Spleen (tissue), 11 donors: ENCODE results near the gene AGRN. TPM values are rescaled to one million over a fixed set of nuclear protein-coding genes. Genes with fewer than 3 reads are reported as not detected.

Experiments used
- DNase-seq: peaks from one replicate; pipeline ENCODE4 v3.0.0-alpha.2; 2020
- H3K27ac ChIP-seq, 8 donors: fragments of 200-600 bp; sonication (generic) in 7 of 8; 1 replicate in 4 of 8; 2 replicates in 4 of 8; pipeline versions ENCODE4 v1.5.0 to v1.8.0; 2016 to 2021; ENCODE audit warnings: inconsistent platforms in 4 of 8, mild to moderate bottlenecking in 4 of 8, moderate library complexity in 1 of 8
- H3K27me3 ChIP-seq, 7 donors: fragments of 200-600 bp; sonication (generic) in 6 of 7; replicated peaks in 1 of 7; 1 replicate in 4 of 7; 2 replicates in 3 of 7; pipeline versions ENCODE4 v1.5.0 to v1.8.0; 2016 to 2021; ENCODE audit warnings: inconsistent platforms in 3 of 7, mild to moderate bottlenecking in 1 of 7
- H3K36me3 ChIP-seq, 6 donors: fragments of 200-600 bp; sonication (generic) in 5 of 6; 1 replicate in 4 of 6; 2 replicates in 2 of 6; pipeline versions ENCODE4 v1.5.0 to v1.8.0; 2016 to 2021; ENCODE audit warnings: inconsistent platforms in 2 of 6
- H3K4me1 ChIP-seq, 6 donors: fragments of 200-600 bp; sonication (generic) in 5 of 6; 1 replicate in 3 of 6; 2 replicates in 3 of 6; pipeline versions ENCODE4 v1.5.0 to v1.8.0; 2016 to 2021; ENCODE audit warnings: inconsistent platforms in 3 of 6
- H3K4me3 ChIP-seq, 8 donors: fragments of 200-600 bp; sonication (generic) in 7 of 8; 1 replicate in 4 of 8; 2 replicates in 4 of 8; pipeline versions ENCODE4 v1.5.0 to v1.8.0; 2016 to 2021; ENCODE audit warnings: inconsistent platforms in 4 of 8, mild to moderate bottlenecking in 4 of 8, moderate library complexity in 2 of 8
- H3K9me3 ChIP-seq, 8 donors: fragments of 200-600 bp; sonication (generic) in 7 of 8; 1 replicate in 4 of 8; 2 replicates in 4 of 8; pipeline versions ENCODE4 v1.5.0 to v1.8.0; 2016 to 2021; ENCODE audit warnings: inconsistent platforms in 4 of 8
- CTCF ChIP-seq, 11 experiments: fragments of 200-600 bp in 7 of 11; fragments of 450-650 bp in 4 of 11; sonication (generic) in 4 of 11; IDR thresholded peaks in 8 of 11; conservative IDR thresholded peaks in 3 of 11; 1 replicate in 7 of 11; 2 replicates in 4 of 11; pipeline versions ENCODE4 v1.4.0 to v1.8.0; 2016 to 2021; ENCODE audit warnings: antibody characterized with exemption in 11 of 11, inconsistent platforms in 4 of 11, mild to moderate bottlenecking in 1 of 11
- POLR2A ChIP-seq, 3 donors: fragments of 450-650 bp; IDR thresholded peaks; one replicate each; pipeline ENCODE4 v1.5.1; 2017; ENCODE audit warnings: antibody characterized with exemption in 3 of 3, mild to moderate bottlenecking in 1 of 3
- POLR2AphosphoS5 ChIP-seq, 3 donors: sonication (generic); formaldehyde crosslinking; IDR thresholded peaks; one replicate each; pipeline ENCODE4 v1.5.1; 2017; ENCODE audit warnings: antibody characterized with exemption in 3 of 3
- WGBS, 5 donors: extraction: QIAGEN DNeasy Blood & Tissue Kit in 3 of 5; methylation state at CpG; one replicate each; pipeline versions ENCODE4 v1.1.5 to v1.1.7; 2013 to 2018; 5-methylcytosine and 5-hydroxymethylcytosine counted together
- intact Hi-C: fragments of 100-400 bp; cut with DNase I; formaldehyde crosslinking; loops from one replicate; pipeline ENCODE4 v1.15.0; 2023; ENCODE audit warnings: low total_unique reads
- polyA plus RNA-seq, 3 donors: library from polyadenylated mRNA; stranded (reverse); fragments of 200-250 nt; gene quantifications; one replicate each; pipeline ENCODE4 v1.2.1, GENCODE V29; 2013
- total RNA-seq, 7 donors: library from RNA; depleted of rRNA in 3 of 7; stranded (reverse); fragments of >200 nt in 3 of 7; fragmentation: NEBNext Ultra II Directional in 4 of 7; extraction: Animal tissue kit (Norgen Biotek cat#: 25700) in 4 of 7; gene quantifications; one replicate each; pipeline versions ENCODE4 v1.1.0 to v1.2.1, GENCODE V29; 2016 to 2021
- donor health status: healthy with polysubstance abuse.
- donor health status: DM: no; HTN: no; CAD: no; lungs with moderate emphysema.
- donor health status: DM: no; HTN: no; CAD: no.
- donor health status: Bipolar disorder and iron deficiency.
- donor health status: healthy.
- donor health status: DM: no; HTN: no; CAD: no.
- donor health status: DM: yes; HTN: yes; CAD: no.

Gene AGRN
- total and polyA plus RNA-seq, 10 donors = 4.6 to 27.2 (median 14.5) TPM

- Histone ChIP-seq H3K27ac (no peak overlapping the region), H3K27me3 (peaks cover 7 to 78% (median 40%) of the 10 kb centered on the region in 7 donors), H3K9me3 (no peaks in the 10 kb centered on the region), H3K36me3 (no peaks in the 10 kb centered on the region), H3K4me3 (peak overlapping the region in 6 of 8 donors; percentile 3 to 73 (median 47)), H3K4me1 (peaks cover 4 to 50% (median 29%) of the 10 kb centered on the region in 6 donors)
- no peak for DNase-seq
- TF ChIP-seq POLR2AphosphoS5 (IDR thresholded peaks at IDR 0.05) (no peak), CTCF (IDR thresholded peaks at IDR 0.05 in 8 of 11, conservative IDR thresholded peaks at IDR 0.05 in 3 of 11) (no peak), POLR2A (IDR thresholded peaks at IDR 0.05) (no peak)
- WGBS, 5 donors = 6 to 34% (median 14%) methylated on average over 28 to 71 of the region's 71 CpGs
- intact Hi-C loops = no loop called here
Observed at GRCh38 chr1:1033731-1034438, 14.0 kb downstream of the AGRN start.

GRCh38 chr1:1034439-1034781, 14.5 kb downstream of the AGRN start:
- H3K27me3 ChIP-seq = peaks cover 7 to 83% (median 40%) of the 10 kb centered on the region in 7 donors
- H3K4me1 ChIP-seq = peaks cover 5 to 55% (median 34%) of the 10 kb centered on the region in 6 donors
- H3K4me3 ChIP-seq = peak overlapping the region in 2 of 8 donors; percentile 3 to 73
- H3K36me3 ChIP-seq = no peaks in the 10 kb centered on the region
- no peak for TF ChIP-seq POLR2AphosphoS5 (IDR thresholded peaks at IDR 0.05)
- TF ChIP-seq CTCF (IDR thresholded peaks at IDR 0.05 in 8 of 11, conservative IDR thresholded peaks at IDR 0.05 in 3 of 11) = no peak
- no peak for TF ChIP-seq POLR2A (IDR thresholded peaks at IDR 0.05)
- intact Hi-C loops = no loop called here
- no peak overlapping the region for H3K27ac ChIP-seq
- no peak for DNase-seq
- H3K9me3 ChIP-seq = no peaks in the 10 kb centered on the region
- WGBS, 5 donors = 42 to 61% (median 56%) methylated on average over 20 to 30 of the region's 30 CpGs

- H3K27ac ChIP-seq = no peak overlapping the region
- no peak for DNase-seq
- peaks cover 7 to 93% (median 50%) of the 10 kb centered on the region in 7 donors for H3K27me3 ChIP-seq
- no peak overlapping the region for H3K4me3 ChIP-seq
- H3K4me1 ChIP-seq = peaks cover 15 to 65% (median 44%) of the 10 kb centered on the region in 6 donors
- no peaks in the 10 kb centered on the region for H3K9me3 ChIP-seq
- TF ChIP-seq POLR2AphosphoS5 (IDR thresholded peaks at IDR 0.05) = no peak
- 82 to 87% (median 85%) methylated on average over 7 to 19 of the region's 19 CpGs for WGBS, 5 donors
- H3K36me3 ChIP-seq = no peaks in the 10 kb centered on the region
- intact Hi-C loops = no loop called here
Observed at GRCh38 chr1:1035291-1035943, 15.5 kb downstream of the AGRN start.

GRCh38 chr1:1037366-1038327, 17.7 kb downstream of the AGRN start:
- DNase-seq = no peak
- TF ChIP-seq POLR2AphosphoS5 (IDR thresholded peaks at IDR 0.05) (no peak), CTCF (IDR thresholded peaks at IDR 0.05 in 8 of 11, conservative IDR thresholded peaks at IDR 0.05 in 3 of 11) (no peak), POLR2A (IDR thresholded peaks at IDR 0.05) (no peak)
- Histone ChIP-seq H3K4me1 (peaks cover 17 to 51% (median 39%) of the 10 kb centered on the region in 6 donors), H3K9me3 (no peaks in the 10 kb centered on the region), H3K4me3 (no peak overlapping the region), H3K27me3 (peaks cover 5 to 81% (median 36%) of the 10 kb centered on the region in 7 donors), H3K27ac (no peak overlapping the region), H3K36me3 (no peaks in the 10 kb centered on the region)
- intact Hi-C loops = no loop called here
- 79 to 85% (median 82%) methylated on average over 19 to 30 of the region's 30 CpGs for whole genome bisulfite sequencing, 5 donors
